ENCODE data around the gene ZNF710.

ZNF710 gene

GRCh38 chr15:89993349-89993748, 7.8 kb upstream of the ZNF710 start:
- no peak for DNase-seq (ENCODE audit: low read depth)

GRCh38 chr15:89997079-89997478, 4.0 kb upstream of the ZNF710 start:
- DNase-seq (ENCODE audit: low read depth), result no peak

GRCh38 chr15:89998141-89998661, 2.9 kb upstream of the ZNF710 start:
- no peak for DNase-seq (ENCODE audit: low read depth)

GRCh38 chr15:89998923-89999675, 2.0 kb upstream of the ZNF710 start:
- no peak for DNase-seq (ENCODE audit: low read depth)

GRCh38 chr15:89999676-90000185, 1.4 kb upstream of the ZNF710 start:
- no peak for DNase-seq (ENCODE audit: low read depth)

- no peak for DNase-seq (ENCODE audit: low read depth)
These were observed 730 bp upstream of the ZNF710 start for GRCh38 chr15:90000186-90001001.

GRCh38 chr15:90001683-90002427, 731 bp downstream of the ZNF710 start:
- DNase-seq (ENCODE audit: low read depth), result no peak

GRCh38 chr15:90002428-90002844, 1.3 kb downstream of the ZNF710 start:
- no peak for DNase-seq (ENCODE audit: low read depth)

GRCh38 chr15:90003736-90004135, 2.6 kb downstream of the ZNF710 start:
- DNase-seq (ENCODE audit: low read depth), result no peak

- no peak for DNase-seq (ENCODE audit: low read depth)
These were observed 3.1 kb downstream of the ZNF710 start for GRCh38 chr15:90004252-90004651.

- peak; percentile 95 for DNase-seq (ENCODE audit: low read depth)
These were observed 3.5 kb downstream of the ZNF710 start for GRCh38 chr15:90004671-90005070.

- no peak for DNase-seq (ENCODE audit: low read depth)
These were observed 5.3 kb downstream of the ZNF710 start for GRCh38 chr15:90006217-90007075.

- DNase-seq (ENCODE audit: low read depth), result no peak
These were observed 5.9 kb downstream of the ZNF710 start for GRCh38 chr15:90007076-90007460.

GRCh38 chr15:90008607-90009006, 7.5 kb downstream of the ZNF710 start:
- DNase-seq (ENCODE audit: low read depth), result no peak

- no peak for DNase-seq (ENCODE audit: low read depth)
These were observed 8.3 kb downstream of the ZNF710 start for GRCh38 chr15:90009301-90010022.

- DNase-seq (ENCODE audit: low read depth), result no peak
These were observed 10.6 kb downstream of the ZNF710 start for GRCh38 chr15:90011705-90012104.

- no peak for DNase-seq (ENCODE audit: low read depth)
These were observed 12.4 kb downstream of the ZNF710 start for GRCh38 chr15:90013503-90013937.

- DNase-seq (ENCODE audit: low read depth), result no peak
These were observed 14.2 kb downstream of the ZNF710 start for GRCh38 chr15:90015294-90015693.

GRCh38 chr15:90015749-90016148, 14.6 kb downstream of the ZNF710 start:
- DNase-seq (ENCODE audit: low read depth), result no peak

GRCh38 chr15:90016721-90017120, 15.6 kb downstream of the ZNF710 start:
- no peak for DNase-seq (ENCODE audit: low read depth)

Measured in GM04503 (cell line).